Breast epithelium (tissue), 3 donors: ENCODE data around the gene SLC35G3.

ENCODE experiments used
- CTCF ChIP-seq, 3 donors: fragments of 450-650 bp; IDR thresholded peaks; one replicate each; pipeline ENCODE4 v1.5.1; 2016 to 2017; ENCODE audit warnings: antibody characterized with exemption in 3 of 3, mild to moderate bottlenecking in 3 of 3, moderate library complexity in 3 of 3
- POLR2A ChIP-seq: fragments of 450-650 bp; IDR thresholded peaks from one replicate; pipeline ENCODE4 v1.6.1; 2016; ENCODE audit warnings: antibody characterized with exemption, mild to moderate bottlenecking, moderate library complexity

GRCh38 chr17:35238821-35239220, 44.6 kb upstream of the SLC35G3 start:
- TF ChIP-seq CTCF (IDR thresholded peaks at IDR 0.05) (no peak), POLR2A (no peak)
